Naive thymus-derived CD4-positive, alpha-beta T cell (primary cell): ENCODE measurements around the gene GPR180. TPM values are rescaled to one million over a fixed set of nuclear protein-coding genes. Genes with fewer than 3 reads are reported as not detected.

Experiments
- ATAC-seq: fragments of 150-1000 bp; cut with Tn5 transposase; 2 replicates; pipeline ENCODE4 v1.10.0; 2021; ENCODE audit warnings: mild to moderate bottlenecking, moderate library complexity
- CTCF ChIA-PET: fragments of 350-600 bp; sonication (Branson Sonifier 250); formaldehyde crosslinking; loops from one replicate; lab custom pipeline; 2021; ENCODE audit warnings: antibody characterized with exemption; lab: Charles Lee
- POLR2A ChIA-PET: fragments of 350-600 bp; sonication (Branson Sonifier 250); formaldehyde crosslinking; loops from one replicate; lab custom pipeline; 2021; ENCODE audit warnings: antibody characterized with exemption, inconsistent platforms; lab: Charles Lee
- DNase-seq, 9 donors: peaks; one replicate each; pipeline versions ENCODE4 v3.0.0 to v3.0.0-alpha.2; 2020 to 2022; ENCODE audit warnings: mixed read lengths in 1 of 9
- H3K27ac ChIP-seq: one replicate; pipeline ENCODE4 v1.7.0; 2013; ENCODE audit warnings: mild to moderate bottlenecking, low read depth, low read length, moderate library complexity
- H3K27me3 ChIP-seq, 2 donors: one replicate each; pipeline ENCODE4 v1.7.0; 2013; ENCODE audit warnings: low read length in 2 of 2, mild to moderate bottlenecking in 2 of 2, moderate library complexity in 2 of 2; ENCODE audit not compliant: control insufficient read depth in 2 of 2, insufficient read depth in 2 of 2
- H3K36me3 ChIP-seq, 3 experiments: 1 replicate in 2 of 3; 2 replicates in 1 of 3; pipeline ENCODE4 v1.7.0; 2013; ENCODE audit warnings: low read length in 3 of 3, mild to moderate bottlenecking in 3 of 3, moderate library complexity in 1 of 3; ENCODE audit not compliant: insufficient read depth in 3 of 3, control insufficient read depth in 2 of 3
- H3K4me1 ChIP-seq, 2 donors: one replicate each; pipeline ENCODE4 v1.7.0; 2013; ENCODE audit warnings: low read length in 2 of 2, mild to moderate bottlenecking in 2 of 2, moderate library complexity in 1 of 2; ENCODE audit not compliant: control insufficient read depth in 2 of 2, insufficient read depth in 2 of 2
- H3K4me3 ChIP-seq: 2 replicates; pipeline ENCODE4 v1.7.0; 2013; ENCODE audit warnings: mild to moderate bottlenecking, low read length
- H3K9me3 ChIP-seq, 3 experiments: 1 replicate in 2 of 3; 2 replicates in 1 of 3; pipeline ENCODE4 v1.7.0; 2013; ENCODE audit warnings: low read length in 3 of 3; ENCODE audit not compliant: control insufficient read depth in 2 of 3
- H3K27ac Mint-ChIP-seq, 9 donors: one replicate each; pipeline ENCODE4 v1.8.0; 2020 to 2022; ENCODE audit warnings: mixed read lengths in 9 of 9, mild to moderate bottlenecking in 8 of 9, moderate library complexity in 5 of 9, inconsistent platforms in 2 of 9
- H3K27me3 Mint-ChIP-seq, 5 donors: one replicate each; pipeline ENCODE4 v1.8.0; 2021 to 2022; ENCODE audit warnings: mixed read lengths in 5 of 5, mild to moderate bottlenecking in 1 of 5
- H3K36me3 Mint-ChIP-seq, 5 donors: one replicate each; pipeline ENCODE4 v1.8.0; 2020 to 2022; ENCODE audit warnings: mixed read lengths in 5 of 5, mild to moderate bottlenecking in 3 of 5, inconsistent platforms in 1 of 5
- H3K4me1 Mint-ChIP-seq, 7 donors: one replicate each; pipeline ENCODE4 v1.8.0; 2020 to 2022; ENCODE audit warnings: mixed read lengths in 7 of 7, mild to moderate bottlenecking in 3 of 7, inconsistent platforms in 1 of 7
- H3K4me3 Mint-ChIP-seq, 10 donors: one replicate each; pipeline ENCODE4 v1.8.0; 2020 to 2022; ENCODE audit warnings: mild to moderate bottlenecking in 10 of 10, mixed read lengths in 10 of 10, moderate library complexity in 6 of 10, inconsistent platforms in 2 of 10
- H3K9me3 Mint-ChIP-seq, 11 donors: one replicate each; pipeline ENCODE4 v1.8.0; 2020 to 2022; ENCODE audit warnings: mixed read lengths in 11 of 11, mild to moderate bottlenecking in 4 of 11, inconsistent platforms in 1 of 11, moderate library complexity in 1 of 11
- intact Hi-C, 2 donors: fragments of 100-400 bp; cut with micrococcal nuclease; formaldehyde crosslinking; loops; one replicate each; pipeline ENCODE4 v1.15.1; 2023
- polyA plus RNA-seq, 2 donors: library from polyadenylated mRNA; unstranded; fragments of 300-500 nt; fragmentation: Illumina TruSeq; gene quantifications; one replicate each; pipeline ENCODE4 v1.2.3, GENCODE V29; 2021
- total RNA-seq, 6 experiments: library from RNA in 5 of 6; stranded (reverse) in 5 of 6; gene quantifications; 1 replicate in 5 of 6; 2 replicates in 1 of 6; pipeline ENCODE4 v1.2.3 and lab custom pipeline; 2021 to 2026

The GPR180 gene
- total and polyA plus RNA-seq, 7 experiments from 2014 or later, result 1.3 to 7.0 (median 2.2) TPM

- no peaks in the 10 kb centered on the region for H3K9me3 Mint-ChIP-seq
- Histone ChIP-seq H3K4me1 (no peaks in the 10 kb centered on the region), H3K4me3 (no peak overlapping the region), H3K9me3 (no peaks in the 10 kb centered on the region), H3K27ac (no peak overlapping the region), H3K27me3 (no peaks in the 10 kb centered on the region), H3K36me3 (peaks cover 0 to 19% (median 4%) of the 10 kb centered on the region in 3 experiments)
- ChIA-PET CTCF (no interaction called here), POLR2A (no interaction called here)
- H3K27me3 Mint-ChIP-seq, result no peaks in the 10 kb centered on the region
- H3K36me3 Mint-ChIP-seq, result peaks cover 5 to 38% (median 12%) of the 10 kb centered on the region in 5 donors
- H3K4me3 Mint-ChIP-seq, result no peak overlapping the region
- H3K27ac Mint-ChIP-seq, result peak overlapping the region in 1 of 9 donors; percentile 45
- no peak for DNase-seq
- peaks cover 7 to 34% (median 17%) of the 10 kb centered on the region in 7 donors for H3K4me1 Mint-ChIP-seq
- no peak for ATAC-seq
- intact Hi-C loops, result no loop called here
Measured at GRCh38 chr13:94610475-94610874, 8.8 kb downstream of the GPR180 start.

GRCh38 chr13:94612050-94612449, 10.4 kb downstream of the GPR180 start:
- H3K27ac ChIP-seq, result no peak overlapping the region
- Mint-ChIP-seq H3K9me3 (no peaks in the 10 kb centered on the region), H3K36me3 (peaks cover under 1 to 29% (median 8%) of the 10 kb centered on the region in 5 donors), H3K27ac (no peak overlapping the region), H3K4me3 (no peak overlapping the region), H3K4me1 (peaks cover 6 to 35% (median 20%) of the 10 kb centered on the region in 7 donors), H3K27me3 (no peaks in the 10 kb centered on the region)
- ATAC-seq (no peak), DNase-seq (no peak)
- H3K4me3 ChIP-seq, result no peak overlapping the region
- no peaks in the 10 kb centered on the region for H3K4me1 ChIP-seq
- intact Hi-C loops, result no loop called here
- no peaks in the 10 kb centered on the region for H3K9me3 ChIP-seq
- no peaks in the 10 kb centered on the region for H3K27me3 ChIP-seq
- H3K36me3 ChIP-seq, result peaks cover 0 to 9% (median 4%) of the 10 kb centered on the region in 3 experiments
- CTCF ChIA-PET, result interaction anchor here (11.3 kb wide), 1 partner anchor 175 kb away, joined by 273 read pairs; no protein-coding TSS in a partner anchor
- POLR2A ChIA-PET, result no interaction called here

- Mint-ChIP-seq H3K4me3 (no peak overlapping the region), H3K36me3 (peaks cover 0 to 25% (median 5%) of the 10 kb centered on the region in 5 donors), H3K27ac (peak overlapping the region in 3 of 9 donors; percentile 21 to 22 (median 21)), H3K9me3 (no peaks in the 10 kb centered on the region), H3K27me3 (no peaks in the 10 kb centered on the region), H3K4me1 (peaks cover 0 to 28% (median 16%) of the 10 kb centered on the region in 7 donors)
- DNase-seq, result no peak
- no peak overlapping the region for H3K27ac ChIP-seq
- ChIA-PET CTCF (interaction anchor here (0.5 to 11.3 kb wide), 2 partner anchors 176 to 250 kb away, joined by 3 to 273 read pairs; no protein-coding TSS in a partner anchor), POLR2A (no interaction called here)
- no peak overlapping the region for H3K4me3 ChIP-seq
- no peaks in the 10 kb centered on the region for H3K9me3 ChIP-seq
- no peaks in the 10 kb centered on the region for H3K27me3 ChIP-seq
- H3K4me1 ChIP-seq, result no peaks in the 10 kb centered on the region
- intact Hi-C loops, result no loop called here
- ATAC-seq, result no peak
- peaks cover 0 to 7% (median 4%) of the 10 kb centered on the region in 3 experiments for H3K36me3 ChIP-seq
Measured at GRCh38 chr13:94613051-94613450, 11.4 kb downstream of the GPR180 start.

- Mint-ChIP-seq H3K27ac (no peak overlapping the region), H3K9me3 (no peaks in the 10 kb centered on the region), H3K36me3 (peaks cover 0 to 26% (median 14%) of the 10 kb centered on the region in 5 donors), H3K27me3 (no peaks in the 10 kb centered on the region), H3K4me1 (peaks cover 0 to 27% (median 14%) of the 10 kb centered on the region in 7 donors), H3K4me3 (no peak overlapping the region)
- ATAC-seq, result peak; percentile 69
- no peak overlapping the region for H3K27ac ChIP-seq
- no peak overlapping the region for H3K4me3 ChIP-seq
- no peaks in the 10 kb centered on the region for H3K27me3 ChIP-seq
- peak in 7 of 9 donors; percentile 29 to 65 (median 55) for DNase-seq
- POLR2A ChIA-PET, result interaction anchor here (0.6 to 1.6 kb wide), 6 partner anchors 16 to 287 kb away, joined by 3 to 4 read pairs (median 3); partner anchors contain the start of genes GPR180 and TGDS
- CTCF ChIA-PET, result interaction anchor here (0.6 to 11.3 kb wide), 22 partner anchors 9 to 787 kb away, joined by 3 to 273 read pairs (median 4); partner anchors contain the start of gene TGDS
- intact Hi-C loops, result loop anchor here (1.0 to 2.0 kb wide), 6 partner anchors 17 to 787 kb away; partner anchors contain the start of genes GPR180 (in 1 of the 2) and TGDS (in 1 of the 2)
- peaks cover 0 to 13% (median 6%) of the 10 kb centered on the region in 3 experiments for H3K36me3 ChIP-seq
- H3K4me1 ChIP-seq, result no peaks in the 10 kb centered on the region
- H3K9me3 ChIP-seq, result no peaks in the 10 kb centered on the region
Measured at GRCh38 chr13:94617389-94618000, 15.8 kb downstream of the GPR180 start.

- POLR2A ChIA-PET, result interaction anchor here (0.9 to 1.3 kb wide), 2 partner anchors 70 to 185 kb away, joined by 3 to 5 read pairs; no protein-coding TSS in a partner anchor
Measured at GRCh38 chr13:94620286-94620896, 18.7 kb downstream of the GPR180 start.

GRCh38 chr13:94622344-94622743, 20.7 kb downstream of the GPR180 start:
- ATAC-seq (no peak), DNase-seq (no peak)
- Histone ChIP-seq H3K4me1 (no peaks in the 10 kb centered on the region), H3K27me3 (no peaks in the 10 kb centered on the region), H3K36me3 (peaks cover 6 to 22% (median 7%) of the 10 kb centered on the region in 3 experiments), H3K4me3 (no peak overlapping the region), H3K27ac (no peak overlapping the region), H3K9me3 (no peaks in the 10 kb centered on the region)
- Mint-ChIP-seq H3K27ac (no peak overlapping the region), H3K27me3 (no peaks in the 10 kb centered on the region), H3K36me3 (peaks cover 0 to 32% (median 26%) of the 10 kb centered on the region in 5 donors), H3K9me3 (no peaks in the 10 kb centered on the region), H3K4me3 (no peak overlapping the region), H3K4me1 (peaks cover 0 to 4% (median 3%) of the 10 kb centered on the region in 7 donors)
- ChIA-PET POLR2A (no interaction called here), CTCF (interaction anchor here (11.3 kb wide), 1 partner anchor 186 kb away, joined by 273 read pairs; no protein-coding TSS in a partner anchor)
- intact Hi-C loops, result no loop called here

More at GRCh38 chr13:94620286-94620896, 18.7 kb downstream of the GPR180 start:
- DNase-seq (peak in 3 of 9 donors; percentile 19 to 32 (median 26)), ATAC-seq (peak; percentile 73)
- Histone ChIP-seq H3K27ac (no peak overlapping the region), H3K4me1 (no peaks in the 10 kb centered on the region), H3K27me3 (no peaks in the 10 kb centered on the region), H3K4me3 (no peak overlapping the region), H3K36me3 (peaks cover 6 to 18% (median 7%) of the 10 kb centered on the region in 3 experiments), H3K9me3 (no peaks in the 10 kb centered on the region)
- H3K27ac Mint-ChIP-seq, result peak overlapping the region in 1 of 9 donors; percentile 8
- intact Hi-C loops, result loop anchor here (1.0 to 2.0 kb wide), 2 partner anchors 784 to 858 kb away; no protein-coding TSS in a partner anchor
- H3K4me3 Mint-ChIP-seq, result no peak overlapping the region
- peaks cover 0 to 30% (median 26%) of the 10 kb centered on the region in 5 donors for H3K36me3 Mint-ChIP-seq
- H3K27me3 Mint-ChIP-seq, result no peaks in the 10 kb centered on the region
- H3K9me3 Mint-ChIP-seq, result no peaks in the 10 kb centered on the region
- H3K4me1 Mint-ChIP-seq, result peaks cover 0 to 16% (median 13%) of the 10 kb centered on the region in 7 donors
- CTCF ChIA-PET, result interaction anchor here (0.6 to 11.3 kb wide), 5 partner anchors 10 to 784 kb away, joined by 3 to 273 read pairs (median 3); partner anchors contain the start of gene TGDS
